ENCODE data around the gene ZNF677.
A peak's percentile ranks its signal among the peaks of the same experiment; 100 is the strongest.

Gene ZNF677

GRCh38 chr19:53195265-53195903, 59.3 kb downstream of the ZNF677 start:
- H2AFZ ChIP-seq (ENCODE audit: low read length): peak overlapping the region; percentile 84
- H3F3A ChIP-seq (ENCODE audit: low read depth): no peaks in the 10 kb centered on the region
- H3K4me3 ChIP-seq (ENCODE audit: low read length, poor library complexity, severe bottlenecking): peak overlapping the region; percentile 29
- no peaks in the 10 kb centered on the region for H4K20me1 ChIP-seq (ENCODE audit: insufficient read depth, low read length, poor library complexity, severe bottlenecking)
- TF ChIP-seq, protein P1, sequence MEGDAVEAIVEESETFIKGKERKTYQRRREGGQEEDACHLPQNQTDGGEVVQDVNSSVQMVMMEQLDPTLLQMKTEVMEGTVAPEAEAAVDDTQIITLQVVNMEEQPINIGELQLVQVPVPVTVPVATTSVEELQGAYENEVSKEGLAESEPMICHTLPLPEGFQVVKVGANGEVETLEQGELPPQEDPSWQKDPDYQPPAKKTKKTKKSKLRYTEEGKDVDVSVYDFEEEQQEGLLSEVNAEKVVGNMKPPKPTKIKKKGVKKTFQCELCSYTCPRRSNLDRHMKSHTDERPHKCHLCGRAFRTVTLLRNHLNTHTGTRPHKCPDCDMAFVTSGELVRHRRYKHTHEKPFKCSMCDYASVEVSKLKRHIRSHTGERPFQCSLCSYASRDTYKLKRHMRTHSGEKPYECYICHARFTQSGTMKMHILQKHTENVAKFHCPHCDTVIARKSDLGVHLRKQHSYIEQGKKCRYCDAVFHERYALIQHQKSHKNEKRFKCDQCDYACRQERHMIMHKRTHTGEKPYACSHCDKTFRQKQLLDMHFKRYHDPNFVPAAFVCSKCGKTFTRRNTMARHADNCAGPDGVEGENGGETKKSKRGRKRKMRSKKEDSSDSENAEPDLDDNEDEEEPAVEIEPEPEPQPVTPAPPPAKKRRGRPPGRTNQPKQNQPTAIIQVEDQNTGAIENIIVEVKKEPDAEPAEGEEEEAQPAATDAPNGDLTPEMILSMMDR (conservative IDR thresholded peaks at IDR 0.05; ENCODE audit: low read length): peak; percentile 98
- no peak for TF ChIP-seq EZH2phosphoT487 (IDR thresholded peaks at IDR 0.05; ENCODE audit: borderline replicate concordance)
- H3K9me3 ChIP-seq (ENCODE audit: insufficient read depth, low read depth, low read length): no peaks in the 10 kb centered on the region
- no peak overlapping the region for H3K9ac ChIP-seq (ENCODE audit: low read depth, low read length, poor library complexity, severe bottlenecking)
- peak overlapping the region; percentile 74 for H3K4me2 ChIP-seq (ENCODE audit: low read depth, low read length, poor library complexity, severe bottlenecking)
- H3K9me2 ChIP-seq (replicated peaks; ENCODE audit: low read depth, low read length): no peaks in the 10 kb centered on the region
- H3K79me2 ChIP-seq (ENCODE audit: insufficient read depth, low read length): peaks cover 14% of the 10 kb centered on the region
- no peaks in the 10 kb centered on the region for H3K27me3 ChIP-seq (ENCODE audit: insufficient read depth, low read length, poor library complexity, severe bottlenecking)
- H3K36me3 ChIP-seq (ENCODE audit: insufficient read depth, low read length): no peaks in the 10 kb centered on the region
- H3K4me1 ChIP-seq (ENCODE audit: insufficient read depth, low read length, poor library complexity, severe bottlenecking): peaks cover 21% of the 10 kb centered on the region

- peak overlapping the region; percentile 13 for H3K9ac ChIP-seq (ENCODE audit: low read depth, low read length, poor library complexity, severe bottlenecking)
- TF ChIP-seq, protein P1 (conservative IDR thresholded peaks at IDR 0.05; ENCODE audit: low read length): no peak
- no peak for TF ChIP-seq EZH2phosphoT487 (IDR thresholded peaks at IDR 0.05; ENCODE audit: borderline replicate concordance)
- H3K4me2 ChIP-seq (ENCODE audit: low read depth, low read length, poor library complexity, severe bottlenecking): peak overlapping the region; percentile 72
- H3K4me3 ChIP-seq (ENCODE audit: low read length, poor library complexity, severe bottlenecking): peak overlapping the region; percentile 94
- H3K27me3 ChIP-seq (ENCODE audit: insufficient read depth, low read length, poor library complexity, severe bottlenecking): no peaks in the 10 kb centered on the region
- peaks cover 14% of the 10 kb centered on the region for H3K79me2 ChIP-seq (ENCODE audit: insufficient read depth, low read length)
- H3K9me2 ChIP-seq (replicated peaks; ENCODE audit: low read depth, low read length): no peaks in the 10 kb centered on the region
- no peaks in the 10 kb centered on the region for H3K9me3 ChIP-seq (ENCODE audit: insufficient read depth, low read depth, low read length)
- no peaks in the 10 kb centered on the region for H3F3A ChIP-seq (ENCODE audit: low read depth)
- peaks cover 21% of the 10 kb centered on the region for H3K4me1 ChIP-seq (ENCODE audit: insufficient read depth, low read length, poor library complexity, severe bottlenecking)
- no peaks in the 10 kb centered on the region for H3K36me3 ChIP-seq (ENCODE audit: insufficient read depth, low read length)
- no peaks in the 10 kb centered on the region for H4K20me1 ChIP-seq (ENCODE audit: insufficient read depth, low read length, poor library complexity, severe bottlenecking)
- H2AFZ ChIP-seq (ENCODE audit: low read length): peak overlapping the region; percentile 94
Observed at GRCh38 chr19:53193535-53194222, 61.0 kb downstream of the ZNF677 start.

DNA sequence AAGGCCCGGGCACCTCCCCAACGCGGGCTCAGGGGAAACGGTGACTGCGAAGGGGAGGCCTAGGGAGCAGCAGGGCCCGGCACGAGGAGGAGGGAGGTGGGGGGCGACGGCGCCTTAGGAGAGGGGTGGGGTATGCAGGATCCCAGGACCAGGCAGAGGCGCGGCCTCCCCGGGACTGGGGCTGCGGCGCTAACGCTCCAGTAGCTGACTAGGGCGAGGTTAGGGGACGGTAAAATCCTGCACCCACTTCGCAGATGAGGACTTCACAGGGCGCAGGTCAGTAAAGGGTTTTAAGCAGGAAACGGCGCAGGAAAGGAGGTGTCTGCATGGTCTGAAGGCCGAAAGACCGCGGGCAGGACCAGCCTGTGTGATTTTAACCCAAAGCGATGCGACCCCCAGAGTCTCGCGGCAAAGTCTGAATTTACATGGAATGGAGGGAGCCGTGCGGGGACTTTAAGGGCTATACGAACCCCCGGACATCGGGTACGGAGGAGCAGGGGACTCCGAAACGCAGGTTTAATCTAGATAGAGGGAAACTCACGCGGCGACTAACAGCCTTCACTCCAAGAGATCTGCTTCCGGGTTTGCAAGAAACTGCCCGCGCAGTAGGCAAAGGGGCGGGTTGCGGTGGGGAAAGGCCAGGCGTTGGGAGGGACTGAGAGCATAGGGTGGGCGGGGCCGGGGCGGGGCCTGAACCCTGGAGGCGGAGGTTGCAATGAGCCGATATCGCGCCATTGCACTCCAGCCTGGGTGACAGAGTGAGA, 61.7 kb downstream of the ZNF677 start, which contains the start of gene ZNF665:
ZNF665 (minus strand) TSS at position 588 of the 764 bp plus-strand sequence. CDS start 10,460 bp downstream, outside the sequence.
- H3K27me3 ChIP-seq (ENCODE audit: insufficient read depth, low read length, poor library complexity, severe bottlenecking): no peaks in the 10 kb centered on the region
- peak within 1 kb of the TSS; percentile 94 for H2AFZ ChIP-seq (ENCODE audit: low read length)
- H3K79me2 ChIP-seq (ENCODE audit: insufficient read depth, low read length): peaks cover 14% of the 10 kb centered on the region
- H3K9me2 ChIP-seq (replicated peaks; ENCODE audit: low read depth, low read length): no peaks in the 10 kb centered on the region
- no peaks in the 10 kb centered on the region for H3K9me3 ChIP-seq (ENCODE audit: insufficient read depth, low read depth, low read length)
- no peak for TF ChIP-seq EZH2phosphoT487 (IDR thresholded peaks at IDR 0.05; ENCODE audit: borderline replicate concordance)
- TF ChIP-seq, protein P1 (conservative IDR thresholded peaks at IDR 0.05; ENCODE audit: low read length): no peak
- H3K36me3 ChIP-seq (ENCODE audit: insufficient read depth, low read length): no peaks in the 10 kb centered on the region
- H4K20me1 ChIP-seq (ENCODE audit: insufficient read depth, low read length, poor library complexity, severe bottlenecking): no peaks in the 10 kb centered on the region
- H3K9ac ChIP-seq (ENCODE audit: low read depth, low read length, poor library complexity, severe bottlenecking): peak within 1 kb of the TSS; percentile 90
- peaks cover 21% of the 10 kb centered on the region for H3K4me1 ChIP-seq (ENCODE audit: insufficient read depth, low read length, poor library complexity, severe bottlenecking)
- peak within 1 kb of the TSS; percentile 97 for H3K4me2 ChIP-seq (ENCODE audit: low read depth, low read length, poor library complexity, severe bottlenecking)
- peak within 1 kb of the TSS; percentile 94 for H3K4me3 ChIP-seq (ENCODE audit: low read length, poor library complexity, severe bottlenecking)
- no peaks in the 10 kb centered on the region for H3F3A ChIP-seq (ENCODE audit: low read depth)

Measured in Loucy (cell line).